Mesangial cell (primary cell): ENCODE data around the gene ZIM2. TPM values are rescaled to one million over a fixed set of nuclear protein-coding genes. Genes with fewer than 3 reads are reported as not detected.

Experiments
- total RNA-seq: library from RNA; depleted of rRNA; stranded (reverse); fragments of >200 nt; gene quantifications from 2 replicates; pipeline ENCODE4 v1.2.3, GENCODE V29; 2015

Gene ZIM2
- not detected in 2 replicates for total RNA-seq

DNA sequence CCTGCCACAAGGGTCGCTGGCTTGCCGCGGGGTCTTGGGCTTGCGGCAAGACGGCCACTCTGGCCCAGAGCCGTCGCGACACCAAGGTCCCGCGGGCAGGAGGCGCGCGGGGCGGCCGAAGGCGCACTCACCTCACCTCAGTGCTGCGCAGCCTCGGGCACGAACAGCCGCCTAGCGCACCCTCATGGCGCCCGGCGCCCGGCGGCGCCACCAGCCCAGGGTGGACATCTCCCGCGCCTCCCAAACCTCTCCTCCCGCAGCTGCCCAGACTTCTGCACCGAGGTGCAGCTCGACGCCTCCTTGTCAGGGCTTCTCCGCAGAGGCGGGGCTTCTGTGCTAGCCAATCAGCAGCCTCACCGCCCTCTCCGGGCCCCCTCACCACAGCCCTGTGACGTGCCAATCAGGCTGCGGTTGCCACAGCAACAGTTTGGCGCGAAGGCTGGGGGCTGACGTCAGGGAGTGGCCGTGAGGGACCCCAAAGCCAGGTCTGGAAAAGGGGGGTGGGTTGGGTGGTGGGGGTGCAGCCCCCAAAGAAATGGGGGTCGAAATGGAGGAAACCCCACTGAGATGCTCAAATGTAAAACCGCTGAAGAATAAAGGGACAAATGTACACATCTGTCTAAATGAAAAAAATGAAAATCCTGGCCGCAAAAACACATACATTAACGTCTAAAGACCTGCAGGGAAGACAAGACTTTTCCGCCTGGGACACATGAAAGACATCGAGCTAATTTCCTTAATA, at the start of gene ZIM2, which contains the start of gene PEG3:
TSS of gene ZIM2 (minus strand) at position 276 of the 742 bp plus-strand sequence. CDS start 16,449 bp downstream, outside the sequence.
TSS of gene PEG3 (minus strand) at position 276 of the 742 bp plus-strand sequence. CDS start 16,071 bp downstream, outside the sequence.

Other genes with a start within 250 kb of the ZIM2 start
- gene ZNF71, start 245.4 kb downstream of the ZIM2 start, total RNA-seq = 6.8 and 11.2 TPM in 2 replicates
- gene SMIM17, start 197.6 kb downstream of the ZIM2 start, total RNA-seq = 0.13 and 0.16 TPM in 2 replicates
- gene ZNF835, start 169.0 kb downstream of the ZIM2 start, total RNA-seq = 0.65 and 1.3 TPM in 2 replicates
- 0.51 and 1.5 TPM in 2 replicates for gene PEG3, start within 50 bp of the ZIM2 start, total RNA-seq